IPS DF 4.7 (cell line): ENCODE measurements around the gene CDCP2.
"Not testable (repeated sequence)": the region's sequence is repeated elsewhere in the genome, so short reads cannot be mapped to it uniquely, and the experiment has no call there.

Experiments
- DNase-seq: peaks from one replicate; pipeline ENCODE4 v3.0.0-alpha.2; 2013; ENCODE audit warnings: low spot score; ENCODE audit errors: extremely low read depth

CDCP2 gene

GRCh38 chr1:54094730-54095105 is 58.1 kb downstream of the CDCP2 start:
- not testable (repeated sequence) for DNase-seq

- no peak for DNase-seq
These were observed 58.6 kb downstream of the CDCP2 start for GRCh38 chr1:54094001-54094729.

GRCh38 chr1:54091666-54092065 is 61.1 kb downstream of the CDCP2 start:
- no peak for DNase-seq

- DNase-seq: no peak
These were observed 64.4 kb downstream of the CDCP2 start for GRCh38 chr1:54088385-54088784.

GRCh38 chr1:54086754-54087153 is 66.0 kb downstream of the CDCP2 start:
- no peak for DNase-seq

GRCh38 chr1:54084794-54085193 is 68.0 kb downstream of the CDCP2 start:
- DNase-seq: no peak
